ENCODE results near the gene PIK3CA.

Gene PIK3CA

DNA sequence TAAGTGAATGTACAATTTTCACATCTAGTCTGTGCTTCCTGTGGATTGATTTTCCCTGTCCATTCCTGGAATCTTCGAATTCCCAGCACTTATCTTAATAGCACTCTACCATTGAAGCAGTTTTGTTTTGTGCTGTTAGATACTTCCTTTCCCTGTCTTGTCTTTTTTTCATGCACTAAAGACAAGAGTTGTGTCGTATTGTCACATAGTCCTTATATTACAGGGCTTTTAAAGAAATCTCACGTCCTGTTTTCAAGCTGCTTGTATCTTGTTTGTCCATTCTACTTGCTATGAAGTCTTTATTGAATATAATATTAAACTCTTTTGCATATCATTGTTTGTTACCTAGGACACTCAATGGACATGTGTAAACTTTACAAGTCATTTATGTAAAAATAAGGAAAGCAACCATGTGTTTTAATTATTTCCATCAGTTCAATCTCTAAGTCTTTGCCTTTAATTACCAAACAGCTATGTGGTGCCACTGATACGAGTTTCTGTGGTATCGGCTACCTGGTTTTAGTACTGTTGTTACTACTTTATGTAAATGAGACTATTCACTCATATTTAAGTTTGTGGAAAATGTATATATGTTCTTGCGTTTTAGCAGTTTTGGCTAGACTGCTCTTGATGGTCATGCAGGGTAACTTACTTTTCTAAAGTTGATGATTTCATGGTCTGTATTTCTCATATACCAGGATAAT is 10.3 kb downstream of the PIK3CA start:
- DNase-seq: no peak

DNA sequence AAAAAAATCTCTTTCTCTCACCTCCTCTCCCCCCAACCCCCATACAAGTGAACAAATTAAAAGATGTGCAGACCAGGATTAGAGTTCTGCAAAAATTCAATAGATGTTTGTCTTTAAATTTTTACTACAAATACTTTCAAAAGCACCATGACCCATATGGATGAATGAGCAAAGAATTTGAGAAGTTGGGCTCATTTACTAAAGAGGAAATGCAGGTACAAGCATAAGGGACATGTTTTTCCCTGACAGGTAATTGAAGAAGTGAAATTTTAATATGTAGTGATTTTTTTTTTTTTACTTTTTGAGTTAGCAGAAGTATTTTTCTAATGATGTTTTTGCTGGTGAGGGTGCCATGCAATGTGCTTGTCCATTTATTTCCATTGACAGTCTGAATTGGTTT is 15.3 kb downstream of the PIK3CA start:
- DNase-seq: no peak

DNA sequence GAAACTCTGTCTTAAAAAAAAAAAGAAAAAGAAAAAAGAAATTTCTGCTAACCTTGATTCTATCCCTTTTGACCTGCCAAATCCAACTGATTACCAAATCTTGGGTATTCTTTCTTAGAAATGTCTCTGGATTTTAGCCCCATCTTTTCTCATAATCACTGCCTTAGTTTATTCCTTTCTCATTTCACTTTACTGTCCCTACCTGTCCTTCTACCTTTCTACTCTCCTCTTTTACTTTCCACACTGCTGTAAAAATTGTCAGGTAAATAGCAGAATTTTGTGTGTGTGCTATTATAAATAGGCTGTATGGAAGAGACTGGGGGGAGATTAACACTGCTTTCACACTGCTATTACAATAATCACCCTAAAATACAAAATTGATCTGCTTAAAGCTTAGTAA is 16.7 kb downstream of the PIK3CA start:
- no peak for DNase-seq

DNA sequence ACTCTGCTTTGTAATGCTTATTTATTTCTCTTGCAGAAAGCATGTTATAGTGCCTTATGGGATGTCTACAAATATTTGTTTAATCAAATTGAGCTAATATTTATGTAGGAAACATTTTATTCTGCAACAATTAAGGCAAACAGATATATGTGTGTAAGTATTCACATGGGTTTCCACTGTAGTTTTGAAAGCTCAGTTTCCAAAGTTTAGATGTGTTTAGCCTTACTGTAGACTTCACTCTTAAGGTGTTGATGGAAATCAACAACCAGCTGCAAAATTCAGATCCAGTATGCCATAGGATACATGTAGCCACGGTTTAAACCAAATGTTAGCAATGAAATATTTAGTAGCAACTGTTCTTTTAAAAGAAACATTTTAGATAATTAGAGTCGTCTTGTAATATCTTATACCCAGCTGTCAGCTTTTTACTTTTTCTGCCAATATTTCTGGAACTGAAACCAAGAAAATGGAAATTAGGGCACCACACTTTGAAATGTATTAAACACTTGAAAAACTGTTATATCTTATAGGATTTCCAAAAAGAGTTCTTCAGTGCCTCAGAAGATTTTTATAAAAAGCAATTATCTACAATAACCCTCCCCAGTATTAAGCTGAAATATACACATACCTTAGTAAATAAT is 18.5 kb downstream of the PIK3CA start:
- DNase-seq: no peak

GRCh38 chr3:179168918-179169317 is 20.8 kb downstream of the PIK3CA start:
- DNase-seq: no peak

DNA sequence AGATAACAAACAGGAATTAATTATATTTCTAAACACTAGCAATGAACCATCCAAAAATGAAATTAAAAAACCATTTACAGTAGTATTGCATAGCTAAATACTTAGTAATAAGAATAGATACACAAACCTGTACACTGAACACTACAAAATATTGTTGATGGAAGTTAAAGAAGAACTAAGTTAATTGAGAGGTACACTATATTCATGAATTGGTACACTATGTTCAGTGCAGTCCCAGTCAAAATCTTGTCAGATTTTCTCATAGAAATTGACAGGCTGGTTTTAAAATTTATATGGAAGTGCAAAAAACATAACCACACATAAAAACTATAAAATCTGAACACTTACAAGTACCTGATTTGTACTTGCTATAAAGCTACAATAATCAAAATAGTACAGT is 24.4 kb downstream of the PIK3CA start:
- no peak for DNase-seq

GRCh38 chr3:179174316-179174715 is 26.2 kb downstream of the PIK3CA start:
- DNase-seq: no peak

DNA sequence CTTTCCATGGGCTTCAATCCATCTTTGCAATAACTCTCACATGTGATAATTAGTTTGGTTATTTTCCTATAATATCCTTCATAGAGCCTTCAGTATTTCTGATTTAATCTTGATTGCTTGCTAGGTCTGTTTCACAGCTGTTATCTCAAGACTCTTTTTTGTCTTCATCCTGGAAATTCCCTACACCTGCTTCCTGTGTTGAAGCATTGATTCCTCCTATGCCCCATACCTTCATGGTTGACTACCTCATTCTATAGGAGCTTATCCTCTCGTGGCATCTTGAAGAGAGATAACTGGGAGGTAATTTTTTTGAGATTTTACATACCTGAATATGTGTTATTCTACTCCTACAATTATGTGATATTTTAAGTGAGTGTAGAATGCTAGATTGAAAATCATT is 26.7 kb downstream of the PIK3CA start:
- DNase-seq: no peak

DNA sequence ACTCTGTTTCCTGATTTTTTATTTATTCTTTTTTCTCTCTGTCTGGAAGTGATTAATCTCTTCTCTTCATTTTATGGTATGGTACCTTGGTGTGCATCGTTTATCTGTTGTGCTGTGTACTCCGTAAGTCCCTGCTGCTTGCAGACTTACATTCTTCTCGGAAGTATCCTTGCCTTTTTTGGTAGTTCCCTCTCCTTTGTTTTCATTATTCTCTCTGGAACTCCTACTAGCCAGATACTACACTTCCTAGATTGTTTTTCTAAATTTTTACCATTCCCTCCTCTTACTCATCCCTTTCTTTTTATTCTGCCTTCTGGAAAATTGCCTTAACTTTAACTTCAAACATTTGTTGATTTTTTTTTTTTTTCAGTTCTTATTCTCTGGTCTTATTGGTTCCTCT is 27.2 kb downstream of the PIK3CA start:
- DNase-seq: no peak

- no peak for DNase-seq
Observed at GRCh38 chr3:179177611-179178010, 29.5 kb downstream of the PIK3CA start.

DNA sequence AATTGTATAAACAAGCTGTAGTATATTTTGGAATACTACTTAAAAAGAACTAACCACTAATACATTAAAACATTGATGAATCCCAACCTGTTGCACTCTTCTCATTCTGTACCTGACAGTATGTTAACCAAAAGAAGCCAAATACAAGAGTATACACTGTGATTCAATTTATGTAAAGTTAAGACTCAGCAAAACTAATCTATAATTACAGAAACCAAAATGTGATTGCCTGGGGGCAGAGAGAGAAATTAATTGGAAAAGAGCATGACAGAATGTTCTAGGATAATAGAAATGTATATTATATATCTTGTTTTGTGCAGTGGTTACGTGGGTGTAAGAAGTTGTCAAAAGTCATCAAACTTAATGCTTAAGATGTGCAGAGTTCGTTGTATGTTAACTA is 31.1 kb downstream of the PIK3CA start:
- DNase-seq: no peak

GRCh38 chr3:179179979-179180759 is 32.0 kb downstream of the PIK3CA start:
- no peak for DNase-seq

GRCh38 chr3:179181021-179181472 is 32.9 kb downstream of the PIK3CA start:
- no peak for DNase-seq

- DNase-seq: no peak
Observed at GRCh38 chr3:179181993-179182551, 33.9 kb downstream of the PIK3CA start.

- no peak for DNase-seq
Observed at GRCh38 chr3:179182902-179183301, 34.7 kb downstream of the PIK3CA start.

GRCh38 chr3:179184826-179185225 is 36.7 kb downstream of the PIK3CA start:
- DNase-seq: no peak

DNA sequence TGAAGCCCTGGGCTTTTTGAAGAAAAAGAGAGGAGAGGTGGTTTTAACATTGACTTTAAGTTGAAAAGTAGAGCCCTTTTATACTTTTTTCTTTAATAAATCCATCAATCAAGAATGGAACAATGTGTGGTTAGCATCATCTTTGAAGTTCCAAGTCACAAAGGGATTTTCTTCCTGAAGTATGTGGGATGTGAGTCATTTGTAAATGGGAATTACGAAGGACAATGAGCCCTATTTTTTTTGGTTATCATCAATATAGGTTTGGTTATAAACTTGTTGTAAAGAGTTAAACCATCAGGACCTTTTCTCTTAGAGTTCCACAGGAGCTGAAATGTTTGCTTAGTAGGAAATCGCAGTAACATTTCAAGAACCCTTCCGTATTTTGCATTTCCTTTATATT is 38.3 kb downstream of the PIK3CA start:
- DNase-seq: no peak

DNA sequence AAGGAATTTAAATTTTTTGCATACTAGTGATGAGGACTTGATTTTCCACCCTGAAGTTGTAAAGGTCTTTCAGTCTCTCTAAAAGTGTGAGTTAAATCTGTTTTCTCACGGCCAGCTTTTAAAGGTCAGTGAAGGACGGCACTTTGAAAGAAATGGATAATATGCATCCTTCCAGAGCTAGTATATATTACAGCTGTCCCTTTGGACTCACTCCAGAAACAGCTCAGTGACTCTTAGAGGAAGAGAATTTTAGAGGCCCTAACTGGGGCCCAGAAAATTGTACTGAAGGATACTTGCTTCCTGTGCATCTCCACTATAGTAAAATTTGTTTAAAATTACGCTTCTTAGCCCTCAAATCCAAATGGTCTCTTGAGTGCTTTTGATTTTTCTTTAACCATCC is 41.6 kb downstream of the PIK3CA start:
- no peak for DNase-seq

DNA sequence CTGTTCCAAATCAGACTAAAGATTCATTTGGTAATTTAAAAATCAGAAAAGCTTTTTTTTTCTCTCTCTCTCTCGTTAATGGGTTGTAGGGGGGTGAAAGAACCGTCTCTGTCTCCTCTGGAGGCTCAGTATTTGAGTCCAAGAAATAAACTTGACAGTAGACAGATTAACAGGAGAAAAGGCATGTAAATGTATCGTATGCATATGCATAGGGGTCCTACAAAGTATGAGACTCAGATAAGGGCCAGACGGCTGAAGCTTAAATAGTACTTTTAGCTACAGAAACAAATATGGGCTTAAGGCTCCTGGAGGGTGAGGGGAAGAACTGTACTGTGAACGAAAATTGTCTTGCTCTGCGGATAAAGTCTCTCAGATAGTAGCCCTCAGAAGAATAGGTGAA is 42.4 kb downstream of the PIK3CA start:
- no peak for DNase-seq

- DNase-seq: no peak
Observed at GRCh38 chr3:179192542-179192941, 44.4 kb downstream of the PIK3CA start.

GRCh38 chr3:179194931-179195330 is 46.8 kb downstream of the PIK3CA start:
- no peak for DNase-seq

- DNase-seq: no peak
Observed at GRCh38 chr3:179196098-179196497, 47.9 kb downstream of the PIK3CA start.

DNA sequence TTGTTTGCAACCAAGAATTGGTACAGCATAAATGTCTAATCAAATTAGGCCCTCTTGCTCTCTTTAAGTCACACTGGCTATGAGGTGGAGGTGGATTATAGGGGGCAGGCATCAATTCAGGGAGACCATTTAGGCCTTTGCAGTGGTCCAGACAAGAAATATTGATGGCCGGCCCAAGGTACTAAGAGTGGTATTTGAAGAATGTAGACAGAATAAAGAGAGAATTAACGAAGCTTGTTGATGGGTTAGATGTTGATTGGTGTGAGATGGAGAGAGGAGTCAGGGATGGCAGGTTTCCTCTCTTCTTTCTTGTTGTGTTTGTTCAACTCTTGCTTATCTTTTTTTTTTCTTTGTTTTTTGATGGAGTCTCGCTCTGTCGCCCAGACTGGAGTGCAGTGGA is 48.5 kb downstream of the PIK3CA start:
- DNase-seq: no peak

- no peak for DNase-seq
Observed at GRCh38 chr3:179200790-179201189, 52.6 kb downstream of the PIK3CA start.

All from NCI-H2171 (cell line).